ENCODE results near the gene PDXK.
"Not testable (repeated sequence)": the region's sequence is repeated elsewhere in the genome, so short reads cannot be mapped to it uniquely, and the experiment has no call there.

The PDXK gene

DNA sequence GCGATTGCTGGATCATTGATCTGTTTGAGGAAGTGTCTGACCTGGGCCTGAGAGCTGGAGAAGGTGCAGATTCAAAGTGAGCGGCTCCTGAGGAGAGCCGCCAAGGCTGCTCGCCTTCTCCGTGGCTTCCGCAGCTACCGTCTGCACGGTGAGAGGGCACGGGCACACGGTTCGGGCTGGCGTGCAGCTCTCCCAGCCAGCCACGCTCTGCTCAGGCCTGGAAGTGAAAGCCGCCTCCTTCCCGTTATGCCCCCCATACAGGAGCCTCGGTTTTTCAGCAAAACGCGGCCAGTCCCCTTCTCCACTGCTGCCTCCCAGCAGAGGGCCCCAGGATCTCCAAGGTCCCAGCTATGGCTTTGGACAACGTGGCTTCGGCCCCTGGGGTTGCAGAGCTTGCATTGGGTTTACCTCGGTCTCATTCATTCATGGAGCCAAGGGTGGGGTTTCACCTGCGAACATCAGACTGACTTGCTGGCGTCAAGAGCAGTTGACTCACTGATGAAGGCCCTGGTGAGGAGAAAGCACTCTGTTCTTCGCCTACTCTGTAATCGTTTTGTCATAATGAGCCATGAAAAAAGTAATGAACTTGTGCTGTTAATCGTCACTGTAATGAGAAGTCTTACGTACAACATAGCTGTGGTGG lies 24.4 kb upstream of the PDXK start:
- H3K9me3 ChIP-seq = no peaks in the 10 kb centered on the region
- peaks cover 55% of the 10 kb centered on the region for H3K36me3 ChIP-seq
- DNase-seq = no peak
- H3K27me3 ChIP-seq = no peaks in the 10 kb centered on the region
- no peak overlapping the region for H3K4me3 ChIP-seq (ENCODE audit: low read depth, low read length)
- TF ChIP-seq, protein P1, sequence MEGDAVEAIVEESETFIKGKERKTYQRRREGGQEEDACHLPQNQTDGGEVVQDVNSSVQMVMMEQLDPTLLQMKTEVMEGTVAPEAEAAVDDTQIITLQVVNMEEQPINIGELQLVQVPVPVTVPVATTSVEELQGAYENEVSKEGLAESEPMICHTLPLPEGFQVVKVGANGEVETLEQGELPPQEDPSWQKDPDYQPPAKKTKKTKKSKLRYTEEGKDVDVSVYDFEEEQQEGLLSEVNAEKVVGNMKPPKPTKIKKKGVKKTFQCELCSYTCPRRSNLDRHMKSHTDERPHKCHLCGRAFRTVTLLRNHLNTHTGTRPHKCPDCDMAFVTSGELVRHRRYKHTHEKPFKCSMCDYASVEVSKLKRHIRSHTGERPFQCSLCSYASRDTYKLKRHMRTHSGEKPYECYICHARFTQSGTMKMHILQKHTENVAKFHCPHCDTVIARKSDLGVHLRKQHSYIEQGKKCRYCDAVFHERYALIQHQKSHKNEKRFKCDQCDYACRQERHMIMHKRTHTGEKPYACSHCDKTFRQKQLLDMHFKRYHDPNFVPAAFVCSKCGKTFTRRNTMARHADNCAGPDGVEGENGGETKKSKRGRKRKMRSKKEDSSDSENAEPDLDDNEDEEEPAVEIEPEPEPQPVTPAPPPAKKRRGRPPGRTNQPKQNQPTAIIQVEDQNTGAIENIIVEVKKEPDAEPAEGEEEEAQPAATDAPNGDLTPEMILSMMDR (IDR thresholded peaks at IDR 0.05; ENCODE audit: low read depth, low read length) = no peak
- H3K4me1 ChIP-seq = no peaks in the 10 kb centered on the region

DNA sequence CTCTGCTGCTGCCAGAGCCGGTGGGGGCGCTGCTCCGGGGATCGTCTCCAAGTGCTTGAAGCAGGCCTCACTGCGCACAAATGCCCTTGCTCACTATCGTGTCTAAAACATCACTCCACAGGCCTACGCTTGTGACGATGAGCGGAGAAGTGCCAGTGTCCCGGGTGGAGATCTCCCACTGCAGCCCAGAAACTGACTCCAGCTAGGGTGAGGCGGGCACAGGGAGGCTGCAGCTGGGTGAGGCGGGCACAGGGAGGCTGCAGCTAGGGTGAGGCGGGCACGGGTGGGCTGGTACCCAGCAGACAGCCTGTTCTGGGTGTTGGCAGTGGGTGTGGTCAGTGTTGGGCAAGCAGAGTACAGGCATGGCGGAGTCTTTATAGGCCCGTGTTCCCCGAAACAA lies 22.7 kb upstream of the PDXK start:
- DNase-seq = no peak
- Histone ChIP-seq H3K27me3 (no peaks in the 10 kb centered on the region), H3K36me3 (peaks cover 39% of the 10 kb centered on the region), H3K4me3 (ENCODE audit: low read depth, low read length) (no peak overlapping the region), H3K9me3 (no peaks in the 10 kb centered on the region), H3K4me1 (no peaks in the 10 kb centered on the region)
- TF ChIP-seq, protein P1 (IDR thresholded peaks at IDR 0.05; ENCODE audit: low read depth, low read length) = no peak

DNA sequence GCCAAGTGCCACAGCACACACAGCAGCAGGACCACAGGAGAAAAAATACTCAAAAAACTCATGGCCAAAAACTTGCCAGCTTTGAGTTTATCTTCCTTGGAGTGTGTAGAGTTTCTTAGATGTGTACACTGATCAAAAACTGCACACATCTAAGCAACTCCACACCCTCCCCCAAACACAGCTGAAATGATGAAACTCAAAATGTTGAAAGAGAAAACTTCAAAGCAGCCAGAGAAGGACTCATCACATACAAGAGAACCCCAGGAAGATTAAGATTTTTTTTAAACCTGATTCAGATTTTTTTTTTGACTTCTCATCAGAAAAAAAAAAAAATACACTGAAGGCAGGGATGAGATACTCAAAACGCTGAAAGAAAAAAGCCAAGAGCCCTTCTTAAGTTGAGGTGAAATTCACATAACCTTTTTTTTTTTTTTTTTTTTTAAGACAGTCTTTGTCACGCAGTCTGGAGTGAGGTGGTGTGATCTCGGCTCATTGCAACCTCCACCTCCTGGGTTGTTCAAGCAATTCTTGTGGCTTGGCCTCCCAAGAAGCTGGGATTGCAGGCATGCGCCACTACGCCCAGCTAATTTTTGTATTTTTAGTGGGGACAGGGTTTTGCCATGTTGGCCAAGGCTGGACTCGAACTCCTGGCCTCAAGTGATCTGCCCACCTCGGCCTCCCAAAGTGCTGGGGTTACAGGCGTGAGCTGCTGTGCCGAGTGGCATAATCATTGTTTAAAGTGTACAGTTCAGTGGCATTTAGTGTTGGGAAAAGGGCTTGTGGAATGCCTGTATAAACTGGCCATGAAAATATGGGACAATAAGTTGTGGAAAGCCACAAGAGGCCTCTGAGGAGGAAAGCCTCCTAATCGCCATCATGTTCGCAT lies 20.9 kb upstream of the PDXK start:
- no peaks in the 10 kb centered on the region for H3K9me3 ChIP-seq
- no peak for DNase-seq

DNA sequence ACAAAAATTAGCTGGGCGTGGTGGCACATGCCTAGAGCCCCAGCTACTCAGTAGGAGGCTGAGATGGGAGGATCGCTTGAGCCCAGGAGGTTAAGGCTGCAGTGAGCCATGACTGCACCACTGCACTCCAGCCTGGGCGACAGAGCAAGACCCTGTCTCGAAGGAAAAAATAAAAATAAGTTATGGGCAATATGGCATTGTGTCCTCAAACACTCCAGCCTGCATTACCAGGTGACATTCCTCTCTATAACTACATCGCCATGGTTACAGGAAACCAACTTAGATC lies 19.5 kb upstream of the PDXK start:
- not testable (repeated sequence) for DNase-seq; H3K27me3 ChIP-seq; H3K4me3 ChIP-seq (ENCODE audit: low read depth, low read length); H3K36me3 ChIP-seq; H3K4me1 ChIP-seq; H3K9me3 ChIP-seq

More for the DNA sequence above, 20.9 kb upstream of the PDXK start:
- TF ChIP-seq, protein P1 (IDR thresholded peaks at IDR 0.05; ENCODE audit: low read depth, low read length) = no peak
- Histone ChIP-seq H3K36me3 (peaks cover 21% of the 10 kb centered on the region), H3K27me3 (no peaks in the 10 kb centered on the region), H3K4me1 (no peaks in the 10 kb centered on the region), H3K4me3 (ENCODE audit: low read depth, low read length) (no peak overlapping the region)

DNA sequence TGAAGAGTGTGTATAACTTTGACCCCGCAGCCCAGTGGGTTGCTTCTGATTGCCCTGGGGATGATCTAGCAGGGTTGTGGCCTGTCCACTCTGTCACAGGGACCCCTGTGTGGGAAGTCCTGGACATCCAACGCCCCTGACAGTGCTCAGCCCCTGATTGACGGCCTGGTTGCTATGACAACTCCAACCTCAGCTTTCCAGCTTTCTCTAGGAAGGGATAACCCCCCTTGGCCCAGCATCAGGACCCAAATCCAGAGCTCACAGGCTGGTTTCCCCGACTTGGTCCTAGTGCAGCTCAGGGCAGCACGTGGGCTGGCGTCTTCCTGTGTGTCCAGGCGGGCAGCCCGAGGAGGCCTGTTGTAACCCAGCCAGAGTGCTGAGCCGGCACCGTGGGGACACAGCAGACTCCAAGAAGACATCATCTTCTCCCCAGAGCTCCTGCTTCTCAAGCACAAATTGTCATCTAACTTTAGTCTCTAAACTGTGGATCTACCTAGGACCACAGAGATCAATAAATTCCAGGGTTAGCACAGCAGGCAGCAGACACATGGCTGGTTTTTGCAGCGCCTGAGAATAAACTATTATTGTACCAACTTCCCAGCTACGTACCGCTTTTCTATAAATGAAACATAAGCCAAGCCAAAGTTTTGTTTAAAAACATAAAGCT lies 18.9 kb upstream of the PDXK start:
- H3K9me3 ChIP-seq = no peaks in the 10 kb centered on the region
- DNase-seq = no peak
- no peak overlapping the region for H3K4me3 ChIP-seq (ENCODE audit: low read depth, low read length)
- TF ChIP-seq, protein P1 (IDR thresholded peaks at IDR 0.05; ENCODE audit: low read depth, low read length) = no peak
- H3K36me3 ChIP-seq = peaks cover 6% of the 10 kb centered on the region
- no peaks in the 10 kb centered on the region for H3K27me3 ChIP-seq
- H3K4me1 ChIP-seq = no peaks in the 10 kb centered on the region

DNA sequence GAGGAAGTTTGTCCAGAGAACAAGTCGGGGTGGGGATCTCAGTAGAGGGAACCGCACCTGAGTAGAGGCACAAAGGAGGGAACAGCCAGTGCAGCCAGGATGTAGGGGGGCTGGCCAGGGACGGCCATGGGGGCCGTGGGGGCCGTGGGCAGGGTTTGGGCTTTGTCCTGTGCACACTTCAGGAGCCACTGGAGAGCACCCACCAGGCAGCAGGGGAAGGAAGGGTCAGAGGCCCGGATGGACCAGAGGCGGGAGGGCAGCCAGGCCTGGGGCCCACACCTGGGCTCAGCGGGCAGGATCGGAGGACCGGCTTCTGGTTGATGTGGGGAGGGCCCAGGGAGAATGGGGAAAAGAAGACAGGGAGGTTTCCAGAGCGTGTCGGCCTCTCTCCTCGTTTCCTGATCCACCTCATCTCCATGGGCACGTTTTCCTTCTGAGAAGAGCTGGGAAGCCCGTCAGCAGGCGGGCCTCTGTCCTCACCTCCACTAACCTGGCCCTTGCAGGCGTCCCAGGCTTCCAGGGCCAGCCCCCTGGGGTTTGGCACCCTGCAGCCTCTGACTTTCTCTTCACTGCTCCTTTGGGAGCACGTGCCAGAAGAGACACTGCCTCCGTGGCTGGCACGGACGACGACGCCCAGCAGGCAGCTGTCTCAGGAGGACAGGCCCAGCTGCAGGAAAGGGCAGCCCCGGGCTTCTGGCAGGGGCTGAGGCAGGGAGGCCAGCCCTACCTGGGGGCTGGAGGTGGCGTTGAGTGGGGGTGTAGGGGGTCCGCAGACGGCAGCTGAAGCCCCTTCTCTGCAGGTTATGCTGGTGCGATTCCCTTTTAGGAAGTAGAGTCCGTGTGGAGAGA lies 16.8 kb upstream of the PDXK start:
- no peak for DNase-seq
- H3K9me3 ChIP-seq = no peaks in the 10 kb centered on the region
- no peak overlapping the region for H3K4me3 ChIP-seq (ENCODE audit: low read depth, low read length)
- TF ChIP-seq, protein P1 (IDR thresholded peaks at IDR 0.05; ENCODE audit: low read depth, low read length) = no peak
- no peaks in the 10 kb centered on the region for H3K36me3 ChIP-seq
- no peaks in the 10 kb centered on the region for H3K27me3 ChIP-seq
- H3K4me1 ChIP-seq = no peaks in the 10 kb centered on the region

Data from BE2C (cell line).